A549 (cell line): ENCODE data around the gene FKBP11. TPM values are rescaled to one million over a fixed set of nuclear protein-coding genes. Genes with fewer than 3 reads are reported as not detected.

Experiments
- ATAC-seq, 2 experiments: fragments of 200-7000 bp in 1 of 2; fragments of >200 bp in 1 of 2; cut with Nextera tagmentation in 1 of 2; cut with Tn5 transposase in 1 of 2; 3 replicates each; pipeline versions ENCODE4 v1.8.0 to v1.9.1; 2018 to 2020; ENCODE audit warnings: mild to moderate bottlenecking in 1 of 2, moderate library complexity in 1 of 2
- CTCF ChIA-PET: fragments of 300-600 bp; sonication (Branson Sonifier 250); formaldehyde crosslinking; extraction: SDS; loops from one replicate; lab custom pipeline; 2021; ENCODE audit warnings: antibody characterized with exemption, inconsistent platforms; lab: Yijun Ruan, JAX
- POLR2A ChIA-PET: fragments of 350-600 bp; formaldehyde crosslinking; extraction: SDS; loops from one replicate; lab custom pipeline; 2021; ENCODE audit warnings: antibody characterized with exemption, inconsistent platforms; lab: Yijun Ruan, JAX
- DNase-seq, 2 experiments: peaks; one replicate each; pipeline versions ENCODE4 v3.0.0 to v3.0.0-alpha.2; 2011 to 2016; ENCODE audit warnings: low read depth in 1 of 2, low spot score in 1 of 2
- FAIRE-seq: peaks from 2 replicates; lab custom pipeline; 2011; peaks lifted over from hg19 to GRCh38; lab: Jason Lieb, UNC
- H3K27ac ChIP-seq, 2 experiments: fragments of >200 bp; sonication (Bioruptor Twin); formaldehyde crosslinking; 3 replicates each; pipeline ENCODE4 v1.5.1; 2016 to 2017
- H3K4me1 ChIP-seq: fragments of >200 bp; sonication (Bioruptor Twin); formaldehyde crosslinking; 3 replicates; pipeline ENCODE4 v1.6.1; 2016
- H3K4me2 ChIP-seq: fragments of >200 bp; sonication (Bioruptor Twin); formaldehyde crosslinking; 3 replicates; pipeline ENCODE4 v1.6.1; 2016
- H3K4me3 ChIP-seq: fragments of >200 bp; sonication (Bioruptor Twin); formaldehyde crosslinking; 3 replicates; pipeline ENCODE4 v1.5.1; 2016
- H3K9me3 ChIP-seq: fragments of >200 bp; sonication (Bioruptor Twin); formaldehyde crosslinking; 3 replicates; pipeline ENCODE4 v1.6.1; 2016
- CHD2 ChIP-seq: fragments of 150-350 bp; IDR thresholded peaks from 2 replicates; pipeline ENCODE4 v1.6.1; 2014; ENCODE audit warnings: low read length; ENCODE audit not compliant: partially characterized antibody
- CHD4 ChIP-seq: fragments of 200-600 bp; sonication (generic); IDR thresholded peaks from 2 replicates; pipeline ENCODE4 v1.6.1; 2016; ENCODE audit warnings: antibody characterized with exemption, mild to moderate bottlenecking, borderline replicate concordance
- ESRRA ChIP-seq: fragments of 150-350 bp; IDR thresholded peaks from 2 replicates; pipeline ENCODE4 v1.6.1; 2014; ENCODE audit warnings: mild to moderate bottlenecking, low read length, borderline replicate concordance
- FOSB ChIP-seq: fragments of 250-450 bp; sonication (Bioruptor Pico); IDR thresholded peaks from 2 replicates; pipeline ENCODE4 v1.5.0; 2020; ENCODE audit warnings: mild to moderate bottlenecking, moderate library complexity
- GATA3 ChIP-seq: IDR thresholded peaks from 2 replicates; pipeline ENCODE4 v1.6.1; 2012; ENCODE audit warnings: borderline replicate concordance
- HDAC2 ChIP-seq: fragments of 200-600 bp; sonication (generic); IDR thresholded peaks from 2 replicates; pipeline ENCODE4 v1.6.1; 2016
- HEYL ChIP-seq: fragments of 250-450 bp; sonication (Bioruptor Pico); IDR thresholded peaks from 2 replicates; pipeline ENCODE4 v1.8.0; 2021; ENCODE audit warnings: mild to moderate bottlenecking, moderate library complexity
- HOXA7 ChIP-seq: fragments of 250-450 bp; sonication (Bioruptor Pico); IDR thresholded peaks from 2 replicates; pipeline ENCODE4 v1.5.0; 2020; ENCODE audit warnings: mild to moderate bottlenecking, moderate library complexity
- JUNB ChIP-seq: fragments of >200 bp; sonication (Bioruptor Twin); formaldehyde crosslinking; IDR thresholded peaks from 2 replicates; pipeline ENCODE4 v1.6.1; 2016
- KDM1A ChIP-seq: fragments of 200-600 bp; sonication (generic); IDR thresholded peaks from 2 replicates; pipeline ENCODE4 v1.6.1; 2016; ENCODE audit warnings: low read depth, mild to moderate bottlenecking
- KDM5A ChIP-seq: fragments of 200-600 bp; sonication (generic); IDR thresholded peaks from 2 replicates; pipeline ENCODE4 v1.6.1; 2016; ENCODE audit warnings: antibody characterized with exemption, mild to moderate bottlenecking
- PHF8 ChIP-seq: fragments of 200-600 bp; sonication (generic); IDR thresholded peaks from 2 replicates; pipeline ENCODE4 v1.6.1; 2016; ENCODE audit warnings: low read depth, mild to moderate bottlenecking, antibody characterized with exemption, moderate library complexity, borderline replicate concordance
- POLR2AphosphoS2 ChIP-seq: conservative IDR thresholded peaks from 2 replicates; pipeline ENCODE4 v1.6.1; 2012; ENCODE audit warnings: low read length, improper control_type of control experiment, inconsistent platforms
- RAD21 ChIP-seq, 2 experiments: fragments of >200 bp in 1 of 2; sonication (Bioruptor Twin) in 1 of 2; formaldehyde crosslinking in 1 of 2; IDR thresholded peaks in 1 of 2; conservative IDR thresholded peaks in 1 of 2; 2 replicates in 1 of 2; 3 replicates in 1 of 2; pipeline ENCODE4 v1.6.1; 2012 to 2018; ENCODE audit warnings: inconsistent platforms in 1 of 2
- RFX5 ChIP-seq: fragments of 450-650 bp; IDR thresholded peaks from 2 replicates; pipeline ENCODE4 v1.7.1; 2014; ENCODE audit warnings: antibody characterized with exemption, mild to moderate bottlenecking, moderate library complexity
- RNF2 ChIP-seq: fragments of 200-600 bp; sonication (generic); IDR thresholded peaks from 2 replicates; pipeline ENCODE4 v1.6.1; 2016; ENCODE audit warnings: low read depth, mild to moderate bottlenecking, antibody characterized with exemption, moderate library complexity, borderline replicate concordance
- ZC3H11A ChIP-seq: fragments of 450-650 bp; IDR thresholded peaks from 2 replicates; pipeline ENCODE4 v1.6.1; 2014; ENCODE audit warnings: antibody characterized with exemption, mild to moderate bottlenecking
- ZFP36 ChIP-seq: fragments of 450-650 bp; IDR thresholded peaks from 2 replicates; pipeline ENCODE4 v1.6.1; 2014; ENCODE audit warnings: borderline replicate concordance; ENCODE audit not compliant: partially characterized antibody
- WGBS: methylation state at CpG from one replicate; pipeline ENCODE4 v1.1.6; 2017; ENCODE audit errors: missing lambda C conversion rate; 5-methylcytosine and 5-hydroxymethylcytosine counted together
- polyA plus RNA-seq, 4 experiments: library from polyadenylated mRNA; depleted of rRNA in 3 of 4; stranded (reverse); fragments of >200 nt; fragmentation: RNase III in 1 of 4; extraction: RNeasy Plus Mini Kit Qiagen cat#74134 plus additional on column Dnase treatment in 1 of 4; gene quantifications; 2 replicates in 3 of 4; 3 replicates in 1 of 4; pipeline ENCODE4 v1.2.3, GENCODE V29; 2011 to 2017
- TF ChIP-seq, protein P1 (sequence below): fragments of 150-350 bp; IDR thresholded peaks from 2 replicates; pipeline ENCODE4 v1.6.1; 2014; ENCODE audit warnings: low read depth, mild to moderate bottlenecking, low read length
- TF ChIP-seq, protein P2 (sequence below): fragments of >200 bp; sonication (Bioruptor Twin); formaldehyde crosslinking; IDR thresholded peaks from 3 replicates; pipeline ENCODE4 v1.5.1; 2016
- TF ChIP-seq, protein P3 (sequence below): fragments of 200-600 bp; sonication (generic); IDR thresholded peaks from 2 replicates; pipeline ENCODE4 v1.6.1; 2016; ENCODE audit warnings: antibody characterized with exemption, mild to moderate bottlenecking, moderate library complexity
- TF ChIP-seq, protein P4 (sequence below): IDR thresholded peaks from 2 replicates; pipeline ENCODE4 v1.6.1; 2012
- TF ChIP-seq, protein P5 (sequence below): fragments of 250-450 bp; sonication (Bioruptor Pico); IDR thresholded peaks from 2 replicates; pipeline ENCODE4 v1.5.0; 2021; ENCODE audit warnings: mild to moderate bottlenecking, moderate library complexity, borderline replicate concordance

The FKBP11 gene
- polyA plus RNA-seq, 2 of the 4 experiments (the other 2 are of a cell fraction) = 41.2 to 50.9 TPM

DNA sequence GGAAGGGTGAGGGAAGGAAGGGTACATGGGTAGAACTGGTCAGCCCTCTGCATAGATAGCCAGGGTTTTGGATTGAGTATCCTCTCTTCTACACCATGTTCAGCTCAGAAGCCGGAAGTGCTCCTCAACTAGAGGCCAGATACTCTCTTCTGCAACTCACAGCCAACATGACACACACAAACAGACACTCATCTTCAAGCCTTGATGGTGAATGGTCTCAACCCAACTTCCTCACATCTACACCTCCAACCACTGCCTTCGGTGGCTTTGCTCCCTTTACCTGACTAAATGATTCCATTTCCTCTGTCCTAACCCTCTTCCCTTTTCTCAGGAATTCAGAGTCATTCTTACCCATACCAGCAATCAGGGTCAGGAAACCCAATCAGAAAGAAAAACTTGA is 7.6 kb upstream of the FKBP11 start:
- ChIA-PET CTCF (interaction anchor here (5.0 to 70.2 kb wide), 5 partner anchors 8 to 73 kb away, joined by 19 to 2584 read pairs (median 133); partner anchors contain the start of genes ARF3, DDN, DDX23 and FKBP11), POLR2A (interaction anchor here (1.6 kb wide), 1 partner anchor 67 kb away, joined by 6 read pairs; the partner anchor contains the start of gene RND1)
- Histone ChIP-seq H3K4me3 (no peak overlapping the region), H3K27ac (no peak overlapping the region), H3K4me2 (no peak overlapping the region), H3K9me3 (no peaks in the 10 kb centered on the region), H3K4me1 (no peaks in the 10 kb centered on the region)
- DNase-seq = no peak
- no peak for ATAC-seq
- TF ChIP-seq, protein P1, sequence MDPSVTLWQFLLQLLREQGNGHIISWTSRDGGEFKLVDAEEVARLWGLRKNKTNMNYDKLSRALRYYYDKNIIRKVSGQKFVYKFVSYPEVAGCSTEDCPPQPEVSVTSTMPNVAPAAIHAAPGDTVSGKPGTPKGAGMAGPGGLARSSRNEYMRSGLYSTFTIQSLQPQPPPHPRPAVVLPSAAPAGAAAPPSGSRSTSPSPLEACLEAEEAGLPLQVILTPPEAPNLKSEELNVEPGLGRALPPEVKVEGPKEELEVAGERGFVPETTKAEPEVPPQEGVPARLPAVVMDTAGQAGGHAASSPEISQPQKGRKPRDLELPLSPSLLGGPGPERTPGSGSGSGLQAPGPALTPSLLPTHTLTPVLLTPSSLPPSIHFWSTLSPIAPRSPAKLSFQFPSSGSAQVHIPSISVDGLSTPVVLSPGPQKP = no peak
- no peak for TF ChIP-seq ESRRA
- no peak for TF ChIP-seq JUNB
- TF ChIP-seq, protein P2, sequence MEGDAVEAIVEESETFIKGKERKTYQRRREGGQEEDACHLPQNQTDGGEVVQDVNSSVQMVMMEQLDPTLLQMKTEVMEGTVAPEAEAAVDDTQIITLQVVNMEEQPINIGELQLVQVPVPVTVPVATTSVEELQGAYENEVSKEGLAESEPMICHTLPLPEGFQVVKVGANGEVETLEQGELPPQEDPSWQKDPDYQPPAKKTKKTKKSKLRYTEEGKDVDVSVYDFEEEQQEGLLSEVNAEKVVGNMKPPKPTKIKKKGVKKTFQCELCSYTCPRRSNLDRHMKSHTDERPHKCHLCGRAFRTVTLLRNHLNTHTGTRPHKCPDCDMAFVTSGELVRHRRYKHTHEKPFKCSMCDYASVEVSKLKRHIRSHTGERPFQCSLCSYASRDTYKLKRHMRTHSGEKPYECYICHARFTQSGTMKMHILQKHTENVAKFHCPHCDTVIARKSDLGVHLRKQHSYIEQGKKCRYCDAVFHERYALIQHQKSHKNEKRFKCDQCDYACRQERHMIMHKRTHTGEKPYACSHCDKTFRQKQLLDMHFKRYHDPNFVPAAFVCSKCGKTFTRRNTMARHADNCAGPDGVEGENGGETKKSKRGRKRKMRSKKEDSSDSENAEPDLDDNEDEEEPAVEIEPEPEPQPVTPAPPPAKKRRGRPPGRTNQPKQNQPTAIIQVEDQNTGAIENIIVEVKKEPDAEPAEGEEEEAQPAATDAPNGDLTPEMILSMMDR = no peak
- WGBS = 96% methylated on average over 2 of the region's 2 CpGs
- no peak for FAIRE-seq

DNA sequence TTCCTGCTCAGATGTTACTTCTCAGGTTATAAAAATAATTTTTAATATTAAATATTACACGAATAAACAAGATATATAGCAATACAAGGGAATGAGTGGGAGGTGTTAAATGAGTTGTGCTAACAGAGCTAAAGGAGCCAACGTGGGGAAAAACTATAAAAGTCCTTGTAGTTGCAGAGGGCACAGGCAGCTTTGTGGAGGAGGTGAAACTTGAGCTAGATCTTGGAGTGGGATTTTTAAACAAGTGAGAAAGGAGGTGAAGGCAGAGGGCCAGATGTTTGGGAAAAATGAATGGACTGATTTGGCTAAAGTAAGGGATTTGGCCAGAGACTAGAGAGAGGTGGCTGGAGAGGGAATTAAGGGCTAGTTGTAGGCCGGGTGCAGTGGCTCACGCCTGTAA is 5.2 kb upstream of the FKBP11 start:
- TF ChIP-seq GATA3 = no peak
- no peak for TF ChIP-seq ZC3H11A
- TF ChIP-seq CHD4 = no peak
- TF ChIP-seq FOSB = no peak
- no peak for TF ChIP-seq POLR2AphosphoS2
- no peak for TF ChIP-seq ZFP36
- no peak for TF ChIP-seq RNF2
- TF ChIP-seq, protein P3, sequence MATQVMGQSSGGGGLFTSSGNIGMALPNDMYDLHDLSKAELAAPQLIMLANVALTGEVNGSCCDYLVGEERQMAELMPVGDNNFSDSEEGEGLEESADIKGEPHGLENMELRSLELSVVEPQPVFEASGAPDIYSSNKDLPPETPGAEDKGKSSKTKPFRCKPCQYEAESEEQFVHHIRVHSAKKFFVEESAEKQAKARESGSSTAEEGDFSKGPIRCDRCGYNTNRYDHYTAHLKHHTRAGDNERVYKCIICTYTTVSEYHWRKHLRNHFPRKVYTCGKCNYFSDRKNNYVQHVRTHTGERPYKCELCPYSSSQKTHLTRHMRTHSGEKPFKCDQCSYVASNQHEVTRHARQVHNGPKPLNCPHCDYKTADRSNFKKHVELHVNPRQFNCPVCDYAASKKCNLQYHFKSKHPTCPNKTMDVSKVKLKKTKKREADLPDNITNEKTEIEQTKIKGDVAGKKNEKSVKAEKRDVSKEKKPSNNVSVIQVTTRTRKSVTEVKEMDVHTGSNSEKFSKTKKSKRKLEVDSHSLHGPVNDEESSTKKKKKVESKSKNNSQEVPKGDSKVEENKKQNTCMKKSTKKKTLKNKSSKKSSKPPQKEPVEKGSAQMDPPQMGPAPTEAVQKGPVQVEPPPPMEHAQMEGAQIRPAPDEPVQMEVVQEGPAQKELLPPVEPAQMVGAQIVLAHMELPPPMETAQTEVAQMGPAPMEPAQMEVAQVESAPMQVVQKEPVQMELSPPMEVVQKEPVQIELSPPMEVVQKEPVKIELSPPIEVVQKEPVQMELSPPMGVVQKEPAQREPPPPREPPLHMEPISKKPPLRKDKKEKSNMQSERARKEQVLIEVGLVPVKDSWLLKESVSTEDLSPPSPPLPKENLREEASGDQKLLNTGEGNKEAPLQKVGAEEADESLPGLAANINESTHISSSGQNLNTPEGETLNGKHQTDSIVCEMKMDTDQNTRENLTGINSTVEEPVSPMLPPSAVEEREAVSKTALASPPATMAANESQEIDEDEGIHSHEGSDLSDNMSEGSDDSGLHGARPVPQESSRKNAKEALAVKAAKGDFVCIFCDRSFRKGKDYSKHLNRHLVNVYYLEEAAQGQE = no peak
- no peak for TF ChIP-seq HDAC2
- no peak for TF ChIP-seq KDM5A
- TF ChIP-seq RAD21 (conservative IDR thresholded peaks at IDR 0.05 in 1 of 2, IDR thresholded peaks at IDR 0.05 in 1 of 2) = no peak
- TF ChIP-seq KDM1A = no peak
- TF ChIP-seq HOXA7 = no peak
- TF ChIP-seq HEYL = no peak
- TF ChIP-seq CHD2 = no peak
- no peak for TF ChIP-seq RFX5
- TF ChIP-seq, protein P4, sequence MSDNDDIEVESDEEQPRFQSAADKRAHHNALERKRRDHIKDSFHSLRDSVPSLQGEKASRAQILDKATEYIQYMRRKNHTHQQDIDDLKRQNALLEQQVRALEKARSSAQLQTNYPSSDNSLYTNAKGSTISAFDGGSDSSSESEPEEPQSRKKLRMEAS = no peak
- no peak for TF ChIP-seq PHF8
- TF ChIP-seq, protein P5, sequence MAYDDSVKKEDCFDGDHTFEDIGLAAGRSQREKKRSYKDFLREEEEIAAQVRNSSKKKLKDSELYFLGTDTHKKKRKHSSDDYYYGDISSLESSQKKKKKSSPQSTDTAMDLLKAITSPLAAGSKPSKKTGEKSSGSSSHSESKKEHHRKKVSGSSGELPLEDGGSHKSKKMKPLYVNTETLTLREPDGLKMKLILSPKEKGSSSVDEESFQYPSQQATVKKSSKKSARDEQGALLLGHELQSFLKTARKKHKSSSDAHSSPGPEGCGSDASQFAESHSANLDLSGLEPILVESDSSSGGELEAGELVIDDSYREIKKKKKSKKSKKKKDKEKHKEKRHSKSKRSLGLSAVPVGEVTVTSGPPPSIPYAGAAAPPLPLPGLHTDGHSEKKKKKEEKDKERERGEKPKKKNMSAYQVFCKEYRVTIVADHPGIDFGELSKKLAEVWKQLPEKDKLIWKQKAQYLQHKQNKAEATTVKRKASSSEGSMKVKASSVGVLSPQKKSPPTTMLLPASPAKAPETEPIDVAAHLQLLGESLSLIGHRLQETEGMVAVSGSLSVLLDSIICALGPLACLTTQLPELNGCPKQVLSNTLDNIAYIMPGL = no peak
- ChIA-PET CTCF (interaction anchor here (5.0 to 70.2 kb wide), 5 partner anchors 5 to 70 kb away, joined by 19 to 2584 read pairs (median 133); partner anchors contain the start of genes ARF3, DDN, DDX23 and PRKAG1), POLR2A (no interaction called here)
- Histone ChIP-seq H3K4me3 (no peak overlapping the region), H3K4me1 (peaks cover 3% of the 10 kb centered on the region; the same call in 1 of the 3 replicates), H3K9me3 (no peaks in the 10 kb centered on the region), H3K27ac (no peak overlapping the region), H3K4me2 (no peak overlapping the region)
- WGBS = 88% methylated on average over 4 of the region's 4 CpGs
- ATAC-seq = no peak
- no peak for FAIRE-seq
- no peak for DNase-seq
